ENCODE results near the gene PPP2R5C. TPM values are rescaled to one million over a fixed set of nuclear protein-coding genes. Genes with fewer than 3 reads are reported as not detected.

The PPP2R5C gene
- total RNA-seq, 1 experiment from 2014 or later: 80.3 TPM

GRCh38 chr14:101889366-101889765 is 127.9 kb downstream of the PPP2R5C start:
- no peak for DNase-seq (ENCODE audit: low read depth, low spot score)
- no peak for TF ChIP-seq TCF7L2 (IDR thresholded peaks at IDR 0.05; ENCODE audit: low read depth, low read length)
- TF ChIP-seq REST (IDR thresholded peaks at IDR 0.05; ENCODE audit: insufficient read depth in 1 of 2, low read depth in 2 of 2, low read length in 1 of 2): no peak
- TF ChIP-seq CTCF (IDR thresholded peaks at IDR 0.05): no peak
- no peak for TF ChIP-seq POLR2AphosphoS5 (IDR thresholded peaks at IDR 0.05; ENCODE audit: low read depth, low read length)
- TF ChIP-seq SIN3A (IDR thresholded peaks at IDR 0.05; ENCODE audit: borderline replicate concordance, insufficient read depth, low read depth, low read length): no peak
- H3K27me3 ChIP-seq (ENCODE audit: control insufficient read depth, insufficient read depth, low read length): no peaks in the 10 kb centered on the region
- H3K27ac ChIP-seq (ENCODE audit: low read length): no peak overlapping the region
- H3K36me3 ChIP-seq (ENCODE audit: control insufficient read depth, insufficient read depth, low read length): peaks cover 5% of the 10 kb centered on the region; the same call in 1 of the 2 replicates
- CTCF ChIA-PET: no interaction called here
- H3K4me3 ChIP-seq (ENCODE audit: low read depth in 2 of 2, low read length in 2 of 2): no peak overlapping the region
- in situ Hi-C loops (cut with HindIII; ENCODE audit: low pct_unique_long_range_greater_than_20kb, low sequenced_read_pairs) (no loop called here), intact Hi-C loops (cut with micrococcal nuclease; ENCODE audit: unreplicated experiment) (no loop called here)
- BruUV-seq (replicated peaks): no TSS peak
- no peaks in the 10 kb centered on the region for H3K4me1 ChIP-seq (ENCODE audit: control insufficient read depth, insufficient read depth, low read length)
- POLR2A ChIA-PET: no interaction called here
- H3K9me3 ChIP-seq (ENCODE audit: control insufficient read depth, insufficient read depth, low read depth, low read length): no peaks in the 10 kb centered on the region
- no peak for ATAC-seq

- no peak for DNase-seq (ENCODE audit: low read depth, low spot score)
- TSS peak; percentile 41 for BruUV-seq (replicated peaks)
- CTCF ChIA-PET: no interaction called here
- no peaks in the 10 kb centered on the region for H3K4me1 ChIP-seq (ENCODE audit: control insufficient read depth, insufficient read depth, low read length)
- no peaks in the 10 kb centered on the region for H3K27me3 ChIP-seq (ENCODE audit: control insufficient read depth, insufficient read depth, low read length)
- in situ Hi-C loops (cut with HindIII; ENCODE audit: low pct_unique_long_range_greater_than_20kb, low sequenced_read_pairs): no loop called here
- intact Hi-C loops (cut with micrococcal nuclease; ENCODE audit: unreplicated experiment): no loop called here
- TF ChIP-seq CTCF (IDR thresholded peaks at IDR 0.05) (no peak), TCF7L2 (IDR thresholded peaks at IDR 0.05; ENCODE audit: low read depth, low read length) (no peak), POLR2AphosphoS5 (IDR thresholded peaks at IDR 0.05; ENCODE audit: low read depth, low read length) (no peak), REST (IDR thresholded peaks at IDR 0.05; ENCODE audit: insufficient read depth in 1 of 2, low read depth in 2 of 2, low read length in 1 of 2) (no peak), SIN3A (IDR thresholded peaks at IDR 0.05; ENCODE audit: borderline replicate concordance, insufficient read depth, low read depth, low read length) (no peak)
- no peaks in the 10 kb centered on the region for H3K9me3 ChIP-seq (ENCODE audit: control insufficient read depth, insufficient read depth, low read depth, low read length)
- peaks cover 7% of the 10 kb centered on the region; the same call in 1 of the 2 replicates for H3K36me3 ChIP-seq (ENCODE audit: control insufficient read depth, insufficient read depth, low read length)
- POLR2A ChIA-PET: interaction anchor here (0.7 kb wide), 1 partner anchor 80 kb away, joined by 7 read pairs; no protein-coding TSS in a partner anchor
- ATAC-seq: no peak
- no peak overlapping the region for H3K4me3 ChIP-seq (ENCODE audit: low read depth in 2 of 2, low read length in 2 of 2)
- no peak overlapping the region for H3K27ac ChIP-seq (ENCODE audit: low read length)
These were observed 128.4 kb downstream of the PPP2R5C start for GRCh38 chr14:101889898-101890297.
